ENCODE results near the gene PKP2.

PKP2 gene

GRCh38 chr12:32753605-32754004 is 143.0 kb downstream of the PKP2 start:
- no peak for DNase-seq (ENCODE audit: low read depth)

GRCh38 chr12:32743264-32743663 is 153.3 kb downstream of the PKP2 start:
- no peak for DNase-seq (ENCODE audit: low read depth)

- no peak for DNase-seq (ENCODE audit: low read depth)
Measured at GRCh38 chr12:32742133-32742532, 154.4 kb downstream of the PKP2 start.
